Ecto neural progenitor cell (in vitro differentiated cells): ENCODE data around the gene ZNF669.

Experiments used
- DNase-seq: peaks from one replicate; pipeline ENCODE4 v3.0.0-alpha.2; 2018; ENCODE audit warnings: low spot score

ZNF669 gene

GRCh38 chr1:247060771-247061170 is 43.4 kb downstream of the ZNF669 start:
- no peak for DNase-seq

DNA sequence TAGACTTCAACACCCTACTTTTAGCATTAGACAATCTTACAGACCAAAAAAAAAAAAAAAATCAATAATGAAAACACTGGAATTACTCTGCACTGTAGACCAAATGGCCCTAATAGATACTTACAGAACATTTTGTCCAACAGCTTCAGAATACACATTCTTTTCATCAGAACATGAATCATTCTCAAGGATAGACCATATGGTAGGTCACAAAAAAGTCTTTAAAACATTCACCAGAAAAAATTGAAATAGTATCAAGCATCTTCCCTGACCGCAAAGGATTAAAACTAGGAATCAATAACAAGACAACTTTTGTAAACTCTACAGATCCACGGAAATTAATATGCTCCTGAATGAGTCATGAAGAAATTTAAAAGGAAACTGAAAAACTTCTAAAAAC is 48.1 kb downstream of the ZNF669 start:
- DNase-seq: no peak

- DNase-seq: no peak
Observed at GRCh38 chr1:247054992-247055415, 49.2 kb downstream of the ZNF669 start.
